ENCODE measurements around the gene TSPEAR. TPM values are rescaled to one million over a fixed set of nuclear protein-coding genes. Genes with fewer than 3 reads are reported as not detected.
A peak's percentile ranks its signal among the peaks of the same experiment; 100 is the strongest.

TSPEAR gene
- total RNA-seq, 1 donor, result not detected

DNA sequence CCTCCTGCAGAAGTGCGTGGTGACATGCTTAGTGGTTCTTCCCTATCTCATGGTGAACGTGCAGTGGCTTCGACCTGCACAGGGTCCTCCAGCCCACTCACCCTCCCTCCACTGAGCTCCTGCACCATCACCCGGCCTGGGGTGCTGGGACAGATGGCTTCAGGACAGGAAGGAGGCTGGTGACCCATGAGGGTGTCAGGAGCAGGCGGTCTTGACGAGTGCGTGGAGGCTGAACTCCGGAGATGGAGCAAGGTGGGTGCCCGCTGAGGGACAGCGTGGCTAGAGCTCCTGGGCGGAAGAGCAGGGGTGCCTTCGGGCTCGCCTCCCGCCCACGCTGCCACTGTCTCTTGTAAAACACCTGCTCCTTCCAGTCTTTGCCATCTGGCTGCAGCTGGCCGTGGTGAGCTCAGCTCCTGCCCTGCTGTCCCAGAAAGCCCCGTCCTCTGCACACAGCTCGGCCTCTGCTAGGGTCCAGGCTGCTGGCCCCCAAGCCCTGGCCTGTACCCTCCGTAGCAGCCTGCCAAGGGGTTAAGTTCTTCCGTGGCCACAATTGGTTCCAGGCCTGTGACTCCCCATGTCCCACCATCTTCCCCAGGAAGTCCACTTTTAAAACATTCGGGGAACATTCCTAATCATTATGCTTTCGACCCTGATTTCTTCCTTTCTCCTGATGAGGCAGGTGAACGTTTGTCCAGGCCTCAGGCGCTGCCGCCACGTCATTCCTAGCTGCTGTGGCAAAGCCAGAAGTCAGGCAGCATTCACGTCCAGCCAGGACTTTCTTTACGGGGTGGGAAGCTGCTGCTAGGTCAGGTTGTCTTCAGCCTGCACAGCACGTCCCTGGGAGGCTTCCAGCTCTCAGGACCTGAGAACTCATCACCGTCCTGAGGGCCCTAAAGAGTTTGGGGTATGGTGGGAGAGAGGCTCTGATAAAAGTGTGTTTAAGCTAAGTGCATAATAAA lies 179.5 kb downstream of the TSPEAR start:
- no peaks in the 10 kb centered on the region for H3K9me3 ChIP-seq (ENCODE audit: low read depth, low read length)
- H3K4me1 ChIP-seq (ENCODE audit: insufficient read depth, low read length), result no peaks in the 10 kb centered on the region
- peak; percentile 41 for DNase-seq (ENCODE audit: insufficient read length, low spot score, missing footprints)

DNA sequence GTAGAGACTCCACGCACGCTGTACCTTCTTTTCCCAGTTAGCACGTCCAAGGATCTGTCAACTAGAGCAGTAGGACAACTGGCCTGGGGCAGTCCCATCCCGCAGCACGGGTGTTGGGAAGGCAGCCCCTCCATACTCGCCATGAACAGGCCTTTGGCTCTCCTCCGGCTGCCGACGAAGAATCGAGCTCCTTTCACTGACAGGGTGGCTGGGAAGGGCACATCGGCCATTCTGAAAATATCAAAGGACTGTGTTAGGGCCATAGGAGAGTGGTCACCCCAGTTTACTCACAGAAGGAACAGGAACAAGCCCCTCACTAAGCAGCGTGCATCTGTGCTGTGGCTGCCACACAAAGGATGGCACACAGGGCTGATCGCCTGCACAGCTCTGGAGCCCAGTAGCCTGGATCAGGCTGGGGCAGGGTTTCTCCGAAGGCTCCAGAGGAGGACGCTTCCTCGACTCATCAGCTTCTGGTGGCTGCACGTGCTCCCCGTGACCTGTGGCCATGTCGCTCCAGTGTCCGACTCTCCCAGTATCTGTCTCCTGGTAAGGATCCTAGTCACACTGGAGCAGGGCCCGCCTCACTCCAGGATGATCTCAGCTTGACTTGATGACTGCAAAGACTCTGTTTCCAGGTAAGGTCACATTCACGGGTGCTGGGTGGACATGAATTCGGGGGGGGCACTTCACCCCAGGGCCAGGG lies 180.3 kb downstream of the TSPEAR start:
- Histone ChIP-seq H3K27ac (ENCODE audit: low read depth, low read length) (no peak overlapping the region), H3K4me1 (ENCODE audit: insufficient read depth, low read length) (no peaks in the 10 kb centered on the region), H3K4me2 (ENCODE audit: insufficient read depth, low read length) (no peak overlapping the region), H2AFZ (ENCODE audit: low read length) (no peak overlapping the region), H3K4me3 (ENCODE audit: insufficient read depth, low read length) (no peak overlapping the region), H4K20me1 (ENCODE audit: insufficient read depth, low read length) (no peaks in the 10 kb centered on the region), H3K79me2 (ENCODE audit: insufficient read depth, low read length) (no peaks in the 10 kb centered on the region), H3K9me3 (ENCODE audit: low read depth, low read length) (no peaks in the 10 kb centered on the region), H3K36me3 (ENCODE audit: insufficient read depth, low read length) (no peaks in the 10 kb centered on the region), H3K27me3 (ENCODE audit: insufficient read depth, low read length) (no peaks in the 10 kb centered on the region)
- peak; percentile 48 for DNase-seq (ENCODE audit: insufficient read length, low spot score, missing footprints)
- TF ChIP-seq CTCF (IDR thresholded peaks at IDR 0.05; ENCODE audit: extremely low read depth, low read depth, low read length), result no peak

More for the DNA sequence above, 179.5 kb downstream of the TSPEAR start:
- no peaks in the 10 kb centered on the region for H3K27me3 ChIP-seq (ENCODE audit: insufficient read depth, low read length)
- no peak for TF ChIP-seq CTCF (IDR thresholded peaks at IDR 0.05; ENCODE audit: extremely low read depth, low read depth, low read length)
- H3K4me2 ChIP-seq (ENCODE audit: insufficient read depth, low read length), result no peak overlapping the region
- no peaks in the 10 kb centered on the region for H4K20me1 ChIP-seq (ENCODE audit: insufficient read depth, low read length)
- no peak overlapping the region for H2AFZ ChIP-seq (ENCODE audit: low read length)
- H3K27ac ChIP-seq (ENCODE audit: low read depth, low read length), result no peak overlapping the region
- H3K79me2 ChIP-seq (ENCODE audit: insufficient read depth, low read length), result no peaks in the 10 kb centered on the region
- H3K36me3 ChIP-seq (ENCODE audit: insufficient read depth, low read length), result no peaks in the 10 kb centered on the region
- no peak overlapping the region for H3K4me3 ChIP-seq (ENCODE audit: insufficient read depth, low read length)

DNA sequence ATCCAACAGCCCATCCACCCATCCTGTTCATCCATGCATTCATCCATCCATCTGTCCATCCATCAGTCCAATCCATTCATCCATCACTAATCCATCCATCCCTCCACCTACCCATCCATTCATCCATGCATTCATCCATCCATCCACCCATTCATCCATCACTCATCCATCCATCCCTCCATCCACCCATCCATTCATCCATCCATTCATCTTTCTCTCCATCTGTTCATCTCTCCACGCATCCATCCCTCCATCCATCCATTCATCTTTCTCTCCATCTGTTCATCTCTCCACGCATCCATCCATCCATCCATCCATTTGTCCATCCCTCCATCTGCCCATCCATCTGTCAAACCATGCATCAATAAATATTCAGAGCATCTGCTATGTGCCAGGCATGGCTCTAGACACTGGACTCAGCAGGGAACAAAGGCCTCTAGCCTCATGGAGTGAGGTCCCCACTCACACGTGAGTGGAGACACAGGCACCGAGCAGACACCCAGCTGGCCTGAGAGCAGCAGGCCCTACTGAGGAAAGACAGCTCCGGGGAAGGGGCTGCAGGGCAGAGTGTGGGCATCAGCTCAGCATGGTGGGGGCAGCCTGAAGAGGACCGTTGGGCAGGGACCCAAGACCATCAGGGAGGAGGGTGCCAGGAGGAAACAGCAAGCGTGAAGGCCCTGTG lies 181.0 kb downstream of the TSPEAR start:
- Histone ChIP-seq H3K4me1 (ENCODE audit: insufficient read depth, low read length) (no peaks in the 10 kb centered on the region), H3K4me2 (ENCODE audit: insufficient read depth, low read length) (no peak overlapping the region), H3K79me2 (ENCODE audit: insufficient read depth, low read length) (no peaks in the 10 kb centered on the region), H3K4me3 (ENCODE audit: insufficient read depth, low read length) (no peak overlapping the region), H2AFZ (ENCODE audit: low read length) (no peak overlapping the region), H3K27ac (ENCODE audit: low read depth, low read length) (no peak overlapping the region), H4K20me1 (ENCODE audit: insufficient read depth, low read length) (no peaks in the 10 kb centered on the region), H3K27me3 (ENCODE audit: insufficient read depth, low read length) (no peaks in the 10 kb centered on the region), H3K9me3 (ENCODE audit: low read depth, low read length) (no peaks in the 10 kb centered on the region), H3K36me3 (ENCODE audit: insufficient read depth, low read length) (no peaks in the 10 kb centered on the region)
- peak; percentile 65 for DNase-seq (ENCODE audit: insufficient read length, low spot score, missing footprints)
- no peak for TF ChIP-seq CTCF (IDR thresholded peaks at IDR 0.05; ENCODE audit: extremely low read depth, low read depth, low read length)

Measured in osteoblast (primary cell).